Mucosa of rectum (tissue), 2 donors: ENCODE data around the gene HNRNPUL1.

ENCODE experiments used
- H3K27ac ChIP-seq, 2 donors: one replicate each; pipeline ENCODE4 v1.7.0; 2013; ENCODE audit warnings: inconsistent platforms in 2 of 2, low read depth in 2 of 2, low read length in 2 of 2
- H3K27me3 ChIP-seq, 2 donors: one replicate each; pipeline ENCODE4 v1.7.0; 2013; ENCODE audit warnings: low read length in 2 of 2; ENCODE audit not compliant: control insufficient read depth in 2 of 2, insufficient read depth in 2 of 2
- H3K36me3 ChIP-seq, 2 donors: one replicate each; pipeline ENCODE4 v1.7.0; 2013; ENCODE audit warnings: low read length in 2 of 2; ENCODE audit not compliant: control insufficient read depth in 2 of 2, insufficient read depth in 2 of 2
- H3K4me1 ChIP-seq, 2 donors: one replicate each; pipeline ENCODE4 v1.7.0; 2013; ENCODE audit warnings: low read length in 2 of 2, mild to moderate bottlenecking in 1 of 2; ENCODE audit not compliant: control insufficient read depth in 2 of 2, insufficient read depth in 2 of 2
- H3K4me3 ChIP-seq, 2 donors: one replicate each; pipeline ENCODE4 v1.7.0; 2013; ENCODE audit warnings: low read length in 2 of 2
- H3K9ac ChIP-seq, 2 donors: one replicate each; pipeline ENCODE4 v1.7.0; 2013; ENCODE audit warnings: low read length in 2 of 2, low read depth in 1 of 2, mild to moderate bottlenecking in 1 of 2
- H3K9me3 ChIP-seq, 2 donors: one replicate each; pipeline ENCODE4 v1.7.0; 2013; ENCODE audit warnings: low read length in 2 of 2; ENCODE audit not compliant: control insufficient read depth in 2 of 2
- donor health status: healthy.
- donor health status: Normal muscosa, but diverticular disease.

HNRNPUL1 gene

DNA sequence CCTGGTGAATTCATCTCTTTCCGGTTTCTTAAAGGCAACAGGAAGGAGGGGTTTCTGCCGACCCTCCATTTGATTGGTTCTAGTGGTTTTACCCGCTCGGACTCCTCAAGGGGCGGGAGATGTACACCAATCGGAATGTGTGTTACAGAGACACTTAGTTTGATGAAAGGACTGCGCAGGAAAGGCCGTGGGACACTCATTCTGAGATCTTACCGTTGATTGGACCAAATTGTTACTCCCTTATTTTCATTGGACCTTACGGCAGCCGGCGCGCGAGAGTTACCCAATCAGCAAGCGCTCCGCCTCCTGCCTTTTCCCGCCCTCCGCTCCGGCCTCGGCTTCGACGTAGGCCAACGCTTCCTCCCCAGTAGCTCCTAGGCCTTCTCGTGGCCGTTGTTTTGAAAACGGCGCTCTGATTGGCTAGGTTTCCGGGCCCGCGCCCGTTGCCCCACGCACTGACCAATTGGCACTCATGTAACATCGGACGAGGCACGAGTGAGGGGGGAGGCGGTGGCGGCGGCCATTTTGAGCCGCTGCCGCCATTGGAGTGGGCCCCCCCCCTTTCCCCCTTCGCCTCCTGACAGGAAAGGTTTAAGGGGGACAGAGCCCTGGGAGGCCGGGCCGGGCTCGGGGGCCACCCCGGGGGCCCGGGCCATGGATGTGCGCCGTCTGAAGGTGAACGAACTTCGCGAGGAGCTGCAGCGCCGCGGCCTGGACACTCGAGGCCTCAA lies at the start of gene HNRNPUL1:
Gene HNRNPUL1 (plus strand): TSS at position 523 of the 731 bp plus-strand sequence. CDS start 132 bp downstream, at position 655.
- Histone ChIP-seq H3K27me3 (no peaks in the 10 kb centered on the region), H3K9me3 (no peaks in the 10 kb centered on the region), H3K4me1 (peaks cover 17 to 29% of the 10 kb centered on the region in 2 donors), H3K9ac (peak within 1 kb of the TSS; percentile 94 to 99), H3K27ac (peak within 1 kb of the TSS; percentile 100), H3K4me3 (peak within 1 kb of the TSS; percentile 88), H3K36me3 (peaks cover 15 to 16% of the 10 kb centered on the region in 2 donors)

DNA sequence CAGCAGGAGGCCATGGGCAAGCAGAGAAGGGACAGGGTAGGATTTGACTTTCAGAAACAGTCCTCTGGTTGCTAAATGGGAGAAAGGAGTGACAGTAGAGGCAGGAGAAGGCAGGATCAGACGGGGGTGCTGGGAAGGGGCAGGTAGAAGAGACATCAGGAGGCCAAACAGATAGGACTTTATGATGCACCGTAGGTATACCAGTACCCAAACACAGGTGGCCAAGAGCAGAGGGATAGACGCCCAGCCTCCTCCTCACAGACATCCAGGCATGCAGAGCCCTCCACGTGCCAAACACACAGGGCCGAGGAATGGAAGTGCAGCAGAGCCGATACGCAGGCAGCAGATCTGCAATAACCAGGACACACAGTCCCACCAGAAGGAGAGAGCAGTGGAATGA lies 46.4 kb upstream of the HNRNPUL1 start:
- H3K4me3 ChIP-seq: no peak overlapping the region
- peaks cover 4 to 6% of the 10 kb centered on the region in 2 donors for H3K4me1 ChIP-seq
- peak overlapping the region in 1 of 2 donors; percentile 74 for H3K27ac ChIP-seq
- peaks cover 2 to 18% of the 10 kb centered on the region in 2 donors for H3K27me3 ChIP-seq
- no peaks in the 10 kb centered on the region for H3K9me3 ChIP-seq
- H3K9ac ChIP-seq: no peak overlapping the region
- no peaks in the 10 kb centered on the region for H3K36me3 ChIP-seq

- peak overlapping the region; percentile 5 to 54 for H3K9ac ChIP-seq
- peak overlapping the region; percentile 27 to 60 for H3K4me3 ChIP-seq
- H3K36me3 ChIP-seq: no peaks in the 10 kb centered on the region
Observed at GRCh38 chr19:41218249-41218614, 45.9 kb upstream of the HNRNPUL1 start.

DNA sequence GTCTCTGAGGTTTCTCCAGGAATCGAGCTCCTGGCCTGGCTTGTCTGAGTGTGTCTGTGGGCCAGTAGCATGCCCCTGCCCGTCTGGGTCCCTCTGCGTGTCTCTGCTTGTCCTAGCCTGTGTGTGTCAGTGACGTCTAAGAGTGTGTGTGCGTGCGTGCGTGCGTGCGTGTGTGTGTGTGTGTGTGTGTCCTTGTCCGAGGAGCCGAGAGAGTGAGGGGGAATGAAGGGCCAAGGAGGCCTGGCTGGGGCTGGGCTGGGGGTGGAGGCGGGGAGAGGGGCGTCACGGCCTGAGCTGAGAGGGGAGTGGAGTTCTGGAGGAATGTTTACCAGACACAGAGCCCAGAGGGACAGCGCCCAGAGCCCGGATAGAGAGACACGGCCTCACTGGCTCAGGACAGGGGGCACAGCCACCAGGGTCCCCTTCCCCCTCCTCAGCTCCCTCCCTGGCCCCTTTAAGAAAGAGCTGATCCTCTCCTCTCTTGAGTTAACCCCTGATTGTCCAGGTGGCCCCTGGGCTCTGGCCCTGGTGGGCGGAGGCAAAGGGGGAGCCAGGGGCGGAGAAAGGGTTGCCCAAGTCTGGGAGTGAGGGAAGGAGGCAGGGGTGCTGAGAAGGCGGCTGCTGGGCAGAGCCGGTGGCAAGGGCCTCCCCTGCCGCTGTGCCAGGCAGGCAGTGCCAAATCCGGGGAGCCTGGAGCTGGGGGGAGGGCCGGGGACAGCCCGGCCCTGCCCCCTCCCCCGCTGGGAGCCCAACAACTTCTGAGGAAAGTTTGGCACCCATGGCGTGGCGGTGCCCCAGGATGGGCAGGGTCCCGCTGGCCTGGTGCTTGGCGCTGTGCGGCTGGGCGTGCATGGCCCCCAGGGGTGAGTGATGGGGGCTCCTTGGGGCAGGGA lies 45.3 kb upstream of the HNRNPUL1 start, which contains the start of gene AXL:
Gene AXL (plus strand): TSS at position 609 of the 893 bp plus-strand sequence. CDS start 170 bp downstream, at position 779.
- Histone ChIP-seq H3K36me3 (no peaks in the 10 kb centered on the region), H3K4me3 (peak within 1 kb of the TSS; percentile 60 to 67), H3K9ac (peak within 1 kb of the TSS; percentile 70 to 71), H3K4me1 (peaks cover 4 to 6% of the 10 kb centered on the region in 2 donors), H3K9me3 (no peaks in the 10 kb centered on the region), H3K27me3 (peaks cover 2 to 18% of the 10 kb centered on the region in 2 donors), H3K27ac (peak within 1 kb of the TSS; percentile 74 to 80)

More at GRCh38 chr19:41218249-41218614, 45.9 kb upstream of the HNRNPUL1 start:
- peaks cover 4 to 6% of the 10 kb centered on the region in 2 donors for H3K4me1 ChIP-seq
- H3K27ac ChIP-seq: peak overlapping the region; percentile 74 to 80
- peaks cover 2 to 18% of the 10 kb centered on the region in 2 donors for H3K27me3 ChIP-seq
- H3K9me3 ChIP-seq: no peaks in the 10 kb centered on the region

DNA sequence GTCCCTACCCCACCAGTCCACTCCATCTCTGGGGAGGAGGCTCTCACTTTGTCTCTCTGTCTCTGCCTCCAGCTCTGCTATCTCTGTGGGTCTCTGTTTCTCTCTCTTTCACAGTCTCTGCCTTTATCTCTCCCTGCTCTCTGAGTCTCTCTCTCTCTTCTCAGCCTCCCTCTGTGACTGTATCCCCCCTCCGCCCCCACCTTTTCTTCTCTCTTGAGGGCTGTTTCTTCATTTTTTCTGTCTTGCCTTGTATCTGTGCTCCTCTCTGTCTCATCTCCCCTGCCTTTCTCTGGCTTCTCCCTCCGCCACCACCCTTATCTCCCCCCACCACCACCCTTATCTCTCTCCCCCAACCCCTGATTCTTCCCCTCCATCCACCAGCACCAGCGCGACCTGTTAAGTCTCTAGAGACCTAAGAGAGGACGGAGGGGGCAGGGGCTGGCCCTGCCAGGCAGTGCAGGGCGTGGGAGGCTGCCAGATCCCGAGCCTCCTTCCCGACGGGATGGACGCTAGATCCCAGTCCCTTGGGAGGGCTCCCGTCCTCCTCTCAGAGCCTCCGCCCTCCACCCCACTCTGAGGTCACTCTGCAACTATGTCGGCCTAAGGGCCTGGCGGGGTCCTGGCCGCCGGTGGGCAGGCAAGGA lies 44.1 kb upstream of the HNRNPUL1 start:
- Histone ChIP-seq H3K36me3 (peaks cover 0 to 2% of the 10 kb centered on the region in 2 donors), H3K9ac (peak overlapping the region; percentile 70 to 71), H3K27ac (peak overlapping the region; percentile 74 to 80), H3K9me3 (no peaks in the 10 kb centered on the region), H3K27me3 (peaks cover 2 to 18% of the 10 kb centered on the region in 2 donors), H3K4me3 (peak overlapping the region; percentile 60 to 67), H3K4me1 (peaks cover 4 to 6% of the 10 kb centered on the region in 2 donors)

- Histone ChIP-seq H3K9me3 (no peaks in the 10 kb centered on the region), H3K27ac (peak overlapping the region; percentile 74 to 80), H3K4me3 (peak overlapping the region; percentile 60 to 67), H3K36me3 (peaks cover 0 to 2% of the 10 kb centered on the region in 2 donors), H3K9ac (peak overlapping the region; percentile 8 to 71), H3K4me1 (peaks cover 7 to 8% of the 10 kb centered on the region in 2 donors), H3K27me3 (peaks cover 2 to 18% of the 10 kb centered on the region in 2 donors)
Observed at GRCh38 chr19:41220811-41221210, 43.4 kb upstream of the HNRNPUL1 start.

- no peak overlapping the region for H3K4me3 ChIP-seq
- H3K36me3 ChIP-seq: peaks cover 0 to 2% of the 10 kb centered on the region in 2 donors
- peaks cover 12 to 13% of the 10 kb centered on the region in 2 donors for H3K4me1 ChIP-seq
- peaks cover 2 to 18% of the 10 kb centered on the region in 2 donors for H3K27me3 ChIP-seq
- H3K27ac ChIP-seq: no peak overlapping the region
- H3K9ac ChIP-seq: no peak overlapping the region
- no peaks in the 10 kb centered on the region for H3K9me3 ChIP-seq
Observed at GRCh38 chr19:41221514-41222205, 42.5 kb upstream of the HNRNPUL1 start.

- H3K36me3 ChIP-seq: peaks cover 0 to 2% of the 10 kb centered on the region in 2 donors
- H3K4me3 ChIP-seq: no peak overlapping the region
- H3K9ac ChIP-seq: no peak overlapping the region
- peaks cover 2 to 18% of the 10 kb centered on the region in 2 donors for H3K27me3 ChIP-seq
- no peak overlapping the region for H3K27ac ChIP-seq
- peaks cover 17% of the 10 kb centered on the region in 2 donors for H3K4me1 ChIP-seq
- H3K9me3 ChIP-seq: no peaks in the 10 kb centered on the region
Observed at GRCh38 chr19:41222240-41222639, 41.9 kb upstream of the HNRNPUL1 start.
